D341Med (cell line): ENCODE measurements around the gene POLR2J3.
"Not testable (repeated sequence)": the region's sequence is repeated elsewhere in the genome, so short reads cannot be mapped to it uniquely, and the experiment has no call there.

Source experiments
- DNase-seq: peaks from one replicate; pipeline ENCODE4 v3.0.0; 2012; ENCODE audit warnings: low spot score

The POLR2J3 gene

DNA sequence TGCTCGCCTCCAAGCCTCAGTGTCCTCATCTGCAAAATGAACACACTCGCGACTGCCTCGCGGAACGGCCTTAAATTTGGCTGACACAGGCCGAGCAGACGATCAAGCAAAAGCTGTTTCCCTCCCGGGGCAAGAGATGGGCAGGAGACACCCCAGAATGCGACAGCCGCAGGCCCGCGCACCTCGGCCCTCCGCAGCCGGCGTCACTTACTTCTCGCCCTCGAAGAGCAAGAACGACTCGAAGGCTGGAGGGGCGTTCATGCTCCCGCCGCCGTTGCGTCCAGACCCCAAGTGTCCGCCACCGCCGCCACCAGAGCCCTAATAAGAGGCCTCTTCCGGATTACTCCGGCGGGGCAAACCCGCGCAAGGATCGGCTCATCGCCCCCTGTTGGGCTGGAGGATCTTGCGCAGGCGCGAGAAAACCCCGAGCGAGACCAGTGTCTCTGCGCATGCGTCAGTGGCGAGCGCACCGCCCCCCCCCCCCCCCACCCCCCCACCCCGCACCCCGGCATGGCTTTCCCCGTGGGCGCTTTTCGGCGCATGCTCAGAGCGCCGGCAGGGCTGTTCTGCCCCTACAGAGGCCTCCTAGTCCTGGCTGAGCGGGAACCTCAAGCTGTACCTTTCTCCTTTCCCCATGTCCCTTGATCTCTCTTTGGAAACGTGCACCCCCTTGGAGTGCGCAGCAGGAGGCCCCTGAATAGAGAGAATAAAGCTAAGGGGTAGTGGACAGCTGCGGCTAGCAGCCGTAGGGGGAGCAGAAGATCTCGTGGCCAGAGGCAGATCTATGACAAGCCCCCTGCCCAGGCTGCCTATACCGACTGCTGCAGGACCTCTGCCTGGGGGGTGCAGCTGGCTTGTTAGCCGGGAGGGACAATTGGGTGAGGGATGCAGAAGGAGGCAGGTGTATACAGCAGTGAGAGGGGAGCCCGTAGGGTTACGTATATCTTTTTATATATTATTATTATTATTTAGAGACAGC is at the start of gene POLR2J3:
Gene POLR2J3 (minus strand): TSS at position 323 of the 979 bp plus-strand sequence. CDS start 62 bp downstream, at position 261.
- not testable (repeated sequence) for DNase-seq

DNA sequence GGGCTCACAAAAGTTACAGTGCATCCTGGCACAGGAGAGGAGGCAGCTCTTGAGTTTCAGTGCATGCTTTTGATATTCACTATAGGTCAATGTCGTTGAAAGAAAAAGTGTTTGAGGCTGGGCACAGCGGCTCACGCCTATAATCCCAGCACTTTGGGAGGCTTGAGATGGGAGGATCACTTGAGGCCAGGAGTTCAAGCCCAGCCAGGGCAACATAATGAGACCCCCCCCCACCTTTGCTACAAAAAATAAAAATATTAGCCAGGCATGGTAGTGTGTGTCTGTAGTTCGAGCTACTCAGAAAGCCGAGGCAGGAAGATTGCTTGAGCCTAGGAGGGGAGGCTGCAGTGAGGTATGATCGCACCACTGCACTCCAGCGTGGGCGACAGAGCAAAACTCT is 45.7 kb upstream of the POLR2J3 start:
- DNase-seq, result not testable (repeated sequence)

- DNase-seq, result not testable (repeated sequence)
These were observed 44.2 kb upstream of the POLR2J3 start, which contains the start of gene RASA4 for GRCh38 chr7:102616507-102617125. Gene RASA4 (minus strand): TSS chr7:102616756. CDS start chr7:102616689, 67 bp downstream.

DNA sequence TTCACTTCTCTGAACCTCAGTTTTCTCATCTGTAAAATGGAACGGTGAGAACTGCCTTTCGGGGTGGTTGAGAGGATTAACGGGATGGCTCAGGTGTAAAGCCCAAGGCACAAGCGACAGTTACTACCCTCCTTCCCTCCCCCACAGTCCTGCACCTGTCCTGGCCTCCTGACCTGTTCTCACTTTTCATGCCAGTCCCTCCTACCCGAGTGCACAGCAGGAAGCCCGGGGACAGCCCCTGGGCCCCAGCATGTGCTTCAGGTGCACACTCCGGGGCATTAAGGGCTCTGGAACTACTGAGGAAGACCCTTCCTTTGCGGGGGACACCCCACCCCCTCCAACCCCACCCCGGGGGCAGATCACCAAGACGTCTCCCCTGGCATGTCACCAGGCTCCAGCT is 43.5 kb upstream of the POLR2J3 start:
- DNase-seq, result not testable (repeated sequence)

GRCh38 chr7:102614873-102615272 is 42.5 kb upstream of the POLR2J3 start:
- not testable (repeated sequence) for DNase-seq

GRCh38 chr7:102614346-102614697 is 41.9 kb upstream of the POLR2J3 start:
- DNase-seq, result not testable (repeated sequence)

GRCh38 chr7:102613575-102614345 is 41.4 kb upstream of the POLR2J3 start:
- not testable (repeated sequence) for DNase-seq

GRCh38 chr7:102611675-102612325 is 39.4 kb upstream of the POLR2J3 start:
- DNase-seq, result not testable (repeated sequence)

DNA sequence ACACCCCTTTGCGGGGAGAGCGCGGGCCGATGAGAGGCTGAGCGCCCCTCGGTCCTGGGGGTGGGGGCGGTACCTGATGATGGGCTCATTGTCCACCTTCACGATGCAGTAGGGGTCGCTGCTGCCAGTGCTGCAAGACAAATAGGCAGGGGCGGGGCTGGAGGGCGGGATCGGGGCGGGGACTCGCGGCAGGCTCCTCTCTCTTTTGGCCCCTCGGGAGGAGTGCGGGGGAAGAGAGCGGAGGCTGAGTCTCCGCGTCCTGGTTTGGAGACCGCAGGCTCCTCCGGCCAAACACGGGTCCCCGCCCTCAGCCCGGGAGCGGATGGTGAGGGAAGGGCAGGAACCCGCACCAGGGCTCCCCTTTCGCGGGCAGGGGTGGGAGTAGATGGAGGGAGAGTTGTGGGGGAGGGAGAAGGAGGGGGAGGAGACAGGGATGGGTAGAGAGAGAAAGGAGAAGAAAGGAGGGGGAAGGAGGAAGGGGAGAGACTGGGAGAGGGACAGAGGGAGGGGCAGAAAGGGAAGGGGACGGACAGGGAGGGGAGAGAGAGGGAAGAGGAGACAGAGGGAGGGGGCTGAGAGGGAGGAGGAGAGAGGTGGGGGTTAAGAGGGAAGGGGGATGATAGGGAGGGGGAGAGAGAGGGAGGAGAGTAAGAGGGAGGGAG is 38.8 kb upstream of the POLR2J3 start:
- not testable (repeated sequence) for DNase-seq

DNA sequence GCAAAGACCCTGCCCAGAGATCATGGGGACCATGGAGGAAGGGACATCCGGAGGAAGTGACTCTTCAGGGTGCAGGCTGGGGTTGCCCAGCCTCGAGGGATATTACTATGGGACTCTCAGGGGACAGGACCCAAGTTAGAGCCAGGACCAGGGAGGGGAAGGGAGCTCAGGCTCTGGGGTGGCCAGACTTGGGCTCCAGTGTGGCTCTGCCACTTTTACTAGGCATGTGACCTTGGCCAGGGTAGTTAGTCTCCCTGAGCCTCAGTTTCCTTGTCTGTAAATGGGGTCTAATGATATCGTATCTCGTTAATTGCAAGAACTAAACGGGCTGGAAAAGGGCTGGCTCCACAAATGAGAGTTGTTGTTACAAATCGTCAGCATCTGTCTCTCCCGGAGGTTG is 38.1 kb upstream of the POLR2J3 start:
- DNase-seq, result not testable (repeated sequence)

GRCh38 chr7:102609734-102610133 is 37.4 kb upstream of the POLR2J3 start:
- not testable (repeated sequence) for DNase-seq

GRCh38 chr7:102606848-102607247 is 34.5 kb upstream of the POLR2J3 start:
- DNase-seq, result not testable (repeated sequence)

- not testable (repeated sequence) for DNase-seq
These were observed 32.2 kb upstream of the POLR2J3 start for GRCh38 chr7:102604431-102605145.

DNA sequence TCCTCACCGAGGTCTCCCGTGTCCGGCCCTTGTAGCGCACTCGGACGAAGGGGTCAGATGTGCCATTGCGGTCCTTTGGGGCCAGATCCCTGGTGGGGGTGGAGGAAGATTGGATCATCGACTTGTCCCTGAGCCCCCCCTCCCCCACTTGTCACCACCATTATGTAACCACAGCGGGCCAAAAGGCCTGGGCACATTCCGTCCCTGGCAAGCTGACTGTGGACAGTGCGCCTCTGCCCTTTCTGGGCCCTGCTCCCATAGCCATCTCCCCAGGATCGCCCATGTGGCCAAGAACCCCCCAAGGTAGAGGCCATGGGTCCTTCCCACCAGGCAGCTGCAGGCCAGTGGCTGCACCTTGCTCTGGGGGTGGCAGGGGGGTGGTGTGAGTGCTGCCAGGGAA is 29.9 kb upstream of the POLR2J3 start:
- DNase-seq, result not testable (repeated sequence)

- not testable (repeated sequence) for DNase-seq
These were observed 27.3 kb upstream of the POLR2J3 start for GRCh38 chr7:102599699-102600098.

DNA sequence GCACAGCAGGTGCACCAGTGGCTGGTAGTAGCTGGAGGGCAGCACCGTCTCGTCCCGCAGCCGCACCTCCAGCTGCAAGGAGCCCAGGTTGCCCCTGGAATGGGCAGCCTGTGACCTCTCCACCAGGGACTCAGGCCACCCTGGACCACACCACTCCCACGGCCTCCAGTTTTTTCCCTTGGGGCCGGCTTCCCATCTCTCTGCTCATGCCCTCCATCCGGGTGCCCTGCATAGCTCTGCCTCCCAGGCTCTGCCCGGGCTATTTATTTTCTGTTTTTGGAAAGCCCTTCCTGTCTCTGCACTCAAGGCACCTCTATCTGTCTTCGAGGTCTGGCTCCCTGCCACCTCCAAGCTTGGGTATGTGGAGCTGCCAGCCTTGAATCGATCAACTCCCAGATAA is 23.7 kb upstream of the POLR2J3 start:
- not testable (repeated sequence) for DNase-seq

GRCh38 chr7:102593637-102594334 is 21.4 kb upstream of the POLR2J3 start:
- not testable (repeated sequence) for DNase-seq

- DNase-seq, result not testable (repeated sequence)
These were observed 20.2 kb upstream of the POLR2J3 start for GRCh38 chr7:102592477-102593019.

DNA sequence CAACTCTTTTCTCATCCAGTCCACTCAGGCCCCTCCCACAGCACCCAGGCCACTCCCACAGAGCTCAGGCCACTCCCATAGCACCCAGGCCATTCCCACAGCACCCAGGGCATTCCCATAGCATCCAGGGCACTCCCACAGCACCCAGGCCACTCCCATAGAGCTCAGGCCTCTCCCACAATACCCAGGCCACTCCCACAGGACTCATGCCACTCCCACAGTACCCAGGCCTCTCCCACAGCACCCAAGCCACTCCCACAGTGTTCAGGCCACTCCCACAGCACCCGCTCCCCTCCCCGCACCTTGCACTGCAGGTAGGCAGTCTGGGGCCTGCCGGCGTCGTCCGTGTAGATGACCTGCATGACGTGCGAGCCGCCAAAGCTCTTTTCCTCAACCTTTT is 17.5 kb upstream of the POLR2J3 start:
- DNase-seq, result not testable (repeated sequence)
